ENCODE results near the gene PIPOX. TPM values are rescaled to one million over a fixed set of nuclear protein-coding genes. Genes with fewer than 3 reads are reported as not detected.

The PIPOX gene, protein sequence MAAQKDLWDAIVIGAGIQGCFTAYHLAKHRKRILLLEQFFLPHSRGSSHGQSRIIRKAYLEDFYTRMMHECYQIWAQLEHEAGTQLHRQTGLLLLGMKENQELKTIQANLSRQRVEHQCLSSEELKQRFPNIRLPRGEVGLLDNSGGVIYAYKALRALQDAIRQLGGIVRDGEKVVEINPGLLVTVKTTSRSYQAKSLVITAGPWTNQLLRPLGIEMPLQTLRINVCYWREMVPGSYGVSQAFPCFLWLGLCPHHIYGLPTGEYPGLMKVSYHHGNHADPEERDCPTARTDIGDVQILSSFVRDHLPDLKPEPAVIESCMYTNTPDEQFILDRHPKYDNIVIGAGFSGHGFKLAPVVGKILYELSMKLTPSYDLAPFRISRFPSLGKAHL
- 1 to 10 TPM; 1.5 to 2.1 (median 1.8) TPM for polyA plus RNA-seq (ENCODE audit: insufficient read depth in 1 of 5, insufficient read length in 5 of 5, low replicate concordance in 1 of 5)
- long read RNA-seq, donor 1: 0 reads
- long read RNA-seq, donor 2: 0 reads
- long read RNA-seq, donor 3: 0 reads
- long read RNA-seq, donor 4: 0 reads
- long read RNA-seq, donor 5, partial matches to known transcripts: 7 of 7 reads
- long read RNA-seq, donor 5, other reads (novel, unspliced or antisense): 0 of 7 reads
- long read RNA-seq, donor 6: 0 reads
- long read RNA-seq, donor 7: 0 reads
- long read RNA-seq, donor 8, partial matches to known transcripts: 0 of 1 reads
- long read RNA-seq, donor 8, other reads (novel, unspliced or antisense): 0 of 1 reads

DNA sequence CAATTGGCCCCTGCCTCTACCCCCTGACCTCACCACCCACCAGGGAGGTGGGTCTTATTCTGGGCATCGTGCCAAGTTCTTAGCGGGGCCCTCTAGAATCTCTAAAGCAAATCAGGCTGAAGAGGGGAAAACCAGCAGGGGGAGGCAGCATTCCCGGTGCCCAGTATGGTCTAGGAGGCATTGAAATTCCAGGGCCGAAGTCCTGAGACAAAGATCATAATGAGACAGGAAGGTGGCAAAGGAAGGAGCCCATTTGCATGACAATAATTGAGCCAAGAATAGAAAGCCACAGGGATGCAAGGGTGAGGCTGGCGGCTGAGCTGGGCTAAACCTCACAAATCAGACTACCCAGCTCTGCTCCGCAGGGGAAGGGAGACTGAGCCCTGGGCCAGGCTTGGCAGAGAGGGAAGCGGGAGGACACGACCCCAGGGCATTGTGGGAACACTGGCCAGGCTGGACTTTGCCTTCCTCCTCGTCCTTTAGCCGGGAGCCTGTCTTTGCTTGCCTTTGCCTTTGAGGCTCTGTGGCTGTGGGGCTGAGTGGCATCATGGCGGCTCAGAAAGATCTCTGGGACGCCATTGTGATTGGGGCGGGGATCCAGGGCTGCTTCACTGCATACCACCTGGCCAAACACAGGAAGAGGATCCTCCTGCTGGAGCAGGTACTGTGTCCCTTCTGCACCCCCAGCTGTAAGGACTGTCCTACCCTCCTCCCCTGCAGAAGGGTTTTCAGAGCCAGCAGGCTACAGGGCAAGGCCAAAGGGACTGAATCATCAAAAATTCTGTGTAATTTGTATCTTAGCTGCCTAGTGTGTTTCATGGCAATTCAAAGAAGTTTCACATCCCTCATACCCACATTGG, at the start of gene PIPOX:
Gene PIPOX, plus strand, starts transcription at position 463 of the 860 bp plus-strand sequence. Its CDS starts 85 bp downstream, at position 548.
- DNase-seq: peak; percentile 72 to 78

GRCh38 chr17:28993645-28994426, 49.1 kb upstream of the PIPOX start:
- DNase-seq: no peak

DNA sequence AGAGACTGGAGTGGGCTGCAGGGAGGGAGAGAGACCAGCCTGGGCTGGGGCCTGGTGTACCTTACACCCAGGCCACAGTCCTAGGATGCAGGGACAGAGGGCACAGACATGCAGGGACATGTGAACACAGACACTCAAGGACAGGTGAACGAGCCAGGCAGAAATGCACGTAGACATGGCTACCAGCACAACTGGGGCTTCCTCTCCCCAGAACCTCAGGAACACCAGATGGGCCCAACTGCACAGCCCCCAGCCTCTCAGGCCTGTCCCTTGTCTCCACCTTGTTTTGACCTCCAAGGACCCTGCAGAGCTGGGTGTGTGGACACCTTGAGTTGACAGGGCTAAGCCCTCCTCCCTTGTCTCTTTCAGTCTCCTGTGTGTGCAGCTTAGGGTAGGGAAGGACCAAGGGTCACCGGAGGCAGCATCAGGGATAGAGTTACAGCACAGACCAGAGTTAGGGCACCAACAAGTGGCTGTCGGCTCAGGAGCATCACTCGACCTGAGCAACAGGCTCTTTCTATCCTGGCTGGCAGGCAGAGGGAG, 46.3 kb upstream of the PIPOX start:
- no peak for DNase-seq

DNA sequence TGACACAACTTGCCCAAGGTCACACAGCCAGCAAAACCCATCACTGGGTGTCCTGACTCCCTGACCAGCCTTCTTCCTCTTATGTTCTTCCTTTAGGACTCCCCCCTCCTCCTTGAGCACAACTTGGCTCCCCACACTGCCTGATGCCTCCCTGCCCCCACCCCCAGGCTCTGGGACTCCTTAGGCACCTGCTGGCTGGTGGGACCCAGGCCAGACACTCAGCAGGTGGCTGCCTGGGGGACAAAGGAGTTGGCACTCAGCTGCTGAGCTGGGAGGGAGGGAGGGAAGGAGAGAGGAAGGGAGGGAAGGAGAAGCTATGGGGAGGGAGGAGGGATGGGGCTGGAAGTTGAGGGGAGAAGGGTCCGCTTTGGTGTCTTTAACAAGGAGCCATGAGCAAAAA, 45.1 kb upstream of the PIPOX start:
- DNase-seq: no peak

- no peak for DNase-seq
Measured at GRCh38 chr17:28999206-28999605, 43.7 kb upstream of the PIPOX start.

GRCh38 chr17:29000973-29001372, 42.0 kb upstream of the PIPOX start:
- no peak for DNase-seq

DNA sequence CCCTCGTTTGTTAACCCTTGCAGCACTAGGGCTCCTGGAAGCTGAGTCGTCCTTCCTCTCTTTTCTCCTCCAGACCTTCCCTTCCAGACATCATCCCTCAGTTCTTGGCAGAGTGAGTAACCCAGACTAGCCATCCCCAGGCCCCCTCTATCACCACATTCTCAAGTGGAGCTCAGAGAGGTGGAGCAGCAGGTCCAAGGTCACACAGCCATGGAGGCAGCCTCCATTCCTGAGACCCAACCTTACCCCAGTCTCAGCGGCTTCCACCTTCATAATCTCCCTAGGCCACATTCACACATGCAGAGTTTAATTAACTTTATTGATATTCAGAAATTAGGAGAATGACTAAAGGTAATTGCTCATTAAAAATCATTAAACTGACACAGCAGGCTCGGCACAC, 40.1 kb upstream of the PIPOX start:
- DNase-seq: no peak

GRCh38 chr17:29003289-29003688, 39.7 kb upstream of the PIPOX start:
- DNase-seq: no peak

- no peak for DNase-seq
Measured at GRCh38 chr17:29004081-29004692, 38.8 kb upstream of the PIPOX start.

DNA sequence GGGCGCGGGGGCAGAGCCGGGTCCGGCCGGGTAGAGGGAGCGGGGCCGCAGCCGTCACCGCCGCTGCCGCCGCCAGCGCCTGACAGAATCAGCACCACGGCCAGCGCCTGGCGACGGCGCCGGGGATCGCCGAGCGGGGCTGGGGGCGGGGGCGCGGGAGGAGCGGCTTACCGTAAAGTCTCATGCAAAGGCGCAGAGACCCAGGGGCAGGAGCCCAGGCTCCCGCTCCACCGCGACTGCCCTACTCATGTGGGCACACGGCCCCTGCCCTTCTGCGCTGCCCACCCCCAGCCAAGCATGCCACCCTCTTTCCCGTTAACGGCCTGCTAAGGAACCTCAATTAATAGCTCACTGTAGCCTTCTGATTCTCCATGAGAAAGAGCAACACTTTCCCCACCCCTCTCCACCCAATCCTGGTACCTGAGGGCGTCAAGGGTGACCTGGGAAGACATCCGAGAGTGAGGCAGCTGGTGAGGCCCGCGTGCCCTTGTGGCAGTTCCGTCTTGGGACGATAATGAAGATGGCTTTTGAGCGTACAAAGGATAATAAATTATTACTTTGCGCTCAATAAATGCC, 36.9 kb upstream of the PIPOX start, which contains the start of gene SEZ6:
Gene SEZ6, minus strand, starts transcription at position 98 of the 576 bp plus-strand sequence. CDS start 164 bp downstream, outside the sequence.
- DNase-seq: peak; percentile 71 to 78

- no peak for DNase-seq
Measured at GRCh38 chr17:29007456-29007855, 35.5 kb upstream of the PIPOX start.

DNA sequence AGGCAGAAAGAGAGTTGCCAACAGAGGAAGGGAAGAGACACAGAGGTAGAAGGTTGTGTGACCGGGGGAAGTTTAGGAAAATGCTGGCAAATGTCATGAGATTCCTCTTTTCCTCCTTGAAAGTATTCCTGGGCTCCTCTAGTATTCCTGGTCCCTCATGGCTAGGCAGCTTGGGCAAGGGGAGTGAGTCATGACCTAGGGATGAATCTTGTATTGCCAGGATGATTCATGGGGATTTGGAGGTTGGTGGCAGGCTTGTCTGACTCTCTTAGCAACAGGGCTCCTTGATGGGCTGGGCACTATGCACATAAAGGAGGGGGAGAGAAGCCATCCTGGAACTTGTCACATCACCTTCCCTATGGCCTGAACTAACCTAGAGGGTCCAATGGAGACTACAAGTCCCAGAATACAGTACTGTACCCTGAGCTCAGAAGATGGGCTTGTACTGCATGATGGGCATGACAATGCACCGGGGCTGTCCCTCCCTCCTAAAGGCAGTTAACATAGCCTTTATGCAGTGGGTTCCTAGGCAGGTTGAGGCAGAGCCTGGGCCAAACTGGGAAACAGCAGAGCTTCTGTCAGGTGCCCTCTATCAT, 35.0 kb upstream of the PIPOX start:
- no peak for DNase-seq

DNA sequence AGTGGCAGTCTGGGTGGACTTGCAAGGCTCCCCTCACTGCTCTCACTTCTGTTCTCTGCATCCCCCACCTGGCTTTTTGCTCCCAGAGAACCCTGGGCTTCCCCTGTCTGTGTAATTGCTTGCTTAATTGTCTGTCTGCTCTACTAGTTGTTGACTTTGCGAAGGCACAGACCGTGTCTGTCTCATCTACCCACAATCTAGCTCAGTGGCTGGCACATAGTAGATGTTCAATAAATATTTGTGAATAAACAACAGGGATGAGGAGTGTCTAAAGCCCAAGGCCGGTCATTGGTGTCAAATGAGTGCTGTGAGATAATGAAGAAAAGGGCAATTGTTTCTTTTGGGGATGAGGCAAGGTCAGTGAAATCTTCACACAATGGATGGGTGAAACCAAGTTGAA, 34.4 kb upstream of the PIPOX start:
- DNase-seq: no peak

DNA sequence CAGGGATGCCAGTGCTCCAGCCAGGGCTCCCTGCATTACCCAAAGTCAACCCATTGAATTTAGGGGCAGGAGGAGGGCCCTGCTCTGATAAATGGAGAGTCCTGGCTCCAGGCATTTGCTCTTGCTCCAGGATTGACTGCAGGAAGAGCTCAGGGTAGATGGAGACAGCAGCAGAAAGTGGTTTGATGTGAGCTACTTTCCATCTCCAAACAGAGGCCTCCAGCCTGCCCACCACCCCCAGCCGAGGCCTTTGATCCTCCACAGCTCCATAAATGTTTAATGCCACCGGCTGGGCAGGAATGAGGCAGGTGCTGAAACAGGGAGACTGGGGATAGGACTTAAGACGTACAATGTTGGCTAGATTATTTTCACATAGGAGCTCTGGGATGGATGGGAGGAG, 32.8 kb upstream of the PIPOX start:
- DNase-seq: no peak

DNA sequence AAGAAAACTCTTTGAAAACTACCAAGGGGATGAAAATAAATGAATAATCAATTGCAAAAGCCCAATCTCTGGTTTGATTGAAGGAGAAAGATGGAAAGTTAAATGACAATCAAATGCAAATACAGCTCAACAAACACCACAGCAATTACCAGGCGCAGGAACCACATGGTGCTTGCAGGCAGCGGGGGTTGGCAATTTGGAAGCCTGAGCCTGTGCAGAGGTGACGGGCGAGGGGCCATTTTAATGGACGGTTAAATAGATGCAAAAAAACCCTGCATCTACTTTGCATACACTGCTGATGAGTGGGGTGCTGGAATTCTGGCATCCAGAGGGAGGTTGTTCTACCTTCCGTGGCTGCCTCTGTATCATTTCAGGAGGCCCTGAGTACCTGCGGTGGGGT, 32.4 kb upstream of the PIPOX start:
- DNase-seq: no peak

DNA sequence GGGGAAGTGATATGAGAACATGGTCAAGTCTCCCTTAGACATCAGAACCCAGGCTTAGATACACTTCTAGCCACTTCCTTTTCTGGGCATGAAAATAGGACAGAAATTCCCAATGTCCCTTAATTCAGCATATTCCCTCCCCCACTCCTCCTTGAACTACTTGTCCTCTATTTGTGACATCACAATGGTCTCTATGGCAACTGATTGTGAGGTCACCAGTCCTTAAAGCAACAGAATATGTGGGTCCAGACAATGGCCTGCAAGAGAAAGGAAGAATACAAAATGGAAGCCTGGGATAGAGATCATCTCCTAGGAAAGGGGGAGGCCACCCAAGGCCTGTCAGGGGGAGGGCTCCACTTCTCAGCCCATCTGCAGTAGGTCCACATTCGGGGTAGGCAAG, 30.4 kb upstream of the PIPOX start:
- no peak for DNase-seq

- no peak for DNase-seq
Measured at GRCh38 chr17:29014716-29015115, 28.2 kb upstream of the PIPOX start.

- DNase-seq: no peak
Measured at GRCh38 chr17:29016345-29017210, 26.4 kb upstream of the PIPOX start.
